ENCODE results near the gene TNNI3K. TPM values are rescaled to one million over a fixed set of nuclear protein-coding genes. Genes with fewer than 3 reads are reported as not detected.

The TNNI3K gene
- total RNA-seq, 1 experiment from 2014 or later = not detected

- Mint-ChIP-seq H3K4me1 (no peaks in the 10 kb centered on the region), H3K36me3 (ENCODE audit: insufficient read depth in 1 of 3, low read depth in 3 of 3) (no peaks in the 10 kb centered on the region), H3K4me3 (no peak overlapping the region), H3K27ac (no peak overlapping the region), H3K9me3 (no peaks in the 10 kb centered on the region), H3K27me3 (ENCODE audit: low read depth) (no peaks in the 10 kb centered on the region)
- Histone ChIP-seq H3K4me1 (ENCODE audit: insufficient read depth, low read length) (no peaks in the 10 kb centered on the region), H3K14ac (ENCODE audit: insufficient read depth, low read length) (no peak overlapping the region), H3K27ac (ENCODE audit: insufficient read length, low read depth, low read length) (no peak overlapping the region), H3K27me3 (ENCODE audit: insufficient read depth, low read length) (no peaks in the 10 kb centered on the region), H3K79me2 (ENCODE audit: insufficient read depth, low read length) (no peaks in the 10 kb centered on the region), H2BK20ac (ENCODE audit: low read depth, low read length, poor library complexity, severe bottlenecking) (no peak overlapping the region), H3K56ac (ENCODE audit: insufficient read length, low read depth, low read length) (no peak overlapping the region), H3T11ph (ENCODE audit: low read length) (no peak overlapping the region), H2BK120ac (ENCODE audit: low read depth, low read length, poor library complexity, severe bottlenecking) (no peak overlapping the region), H3K4ac (ENCODE audit: low read depth, low read length) (no peak overlapping the region), H4K8ac (replicated peaks; ENCODE audit: insufficient read length, low read depth, low read length) (no peak overlapping the region), H3K18ac (ENCODE audit: insufficient read length, low read depth, low read length) (no peak overlapping the region), H2BK5ac (ENCODE audit: insufficient read length, low read length) (no peak overlapping the region), H4K20me1 (ENCODE audit: control insufficient read depth, insufficient read depth, insufficient read length) (no peaks in the 10 kb centered on the region), H3K4me2 (ENCODE audit: insufficient read depth, insufficient read length, low read length) (no peak overlapping the region), H4K91ac (ENCODE audit: insufficient read length, low read depth, low read length) (no peak overlapping the region), H3K23me2 (ENCODE audit: insufficient read length, low read depth, low read length, poor library complexity, severe bottlenecking) (no peaks in the 10 kb centered on the region), H3K9ac (ENCODE audit: extremely low read depth, insufficient read length, low read length) (no peak overlapping the region), H3K9me3 (ENCODE audit: control insufficient read depth, low read depth, low read length) (no peaks in the 10 kb centered on the region), H4K5ac (ENCODE audit: insufficient read length, low read depth, low read length) (no peak overlapping the region), H2AK5ac (ENCODE audit: insufficient read length, low read length) (no peak overlapping the region), H2BK12ac (ENCODE audit: insufficient read length, low read depth, low read length) (no peak overlapping the region), H3K79me1 (ENCODE audit: insufficient read depth, low read depth, low read length, poor library complexity, severe bottlenecking) (no peaks in the 10 kb centered on the region), H2BK15ac (ENCODE audit: low read depth, low read length) (no peak overlapping the region), H2AFZ (ENCODE audit: low read length) (no peak overlapping the region), H3K23ac (ENCODE audit: insufficient read length, low read depth, low read length) (no peak overlapping the region)
- DNase-seq = no peak
- TF ChIP-seq CTCF (conservative IDR thresholded peaks at IDR 0.05) = no peak
- WGBS (ENCODE audit: extremely low coverage, insufficient read length, low lambda C conversion rate) = no CpG with 5 or more reads among the region's 2 CpGs
These were observed 105.5 kb downstream of the TNNI3K start for GRCh38 chr1:74340656-74341055.
